BLaER1 (cell line): Measurements from ENCODE around the gene MRO.

Experiments
- H3K27ac ChIP-seq: shearing (Covaris generic); formaldehyde crosslinking; 2 replicates; pipeline ENCODE4 v1.8.1; 2022
- H3K27me3 ChIP-seq: shearing (Covaris generic); formaldehyde crosslinking; 2 replicates; pipeline ENCODE4 v1.8.1; 2022
- H3K36me3 ChIP-seq: shearing (Covaris generic); formaldehyde crosslinking; 2 replicates; pipeline ENCODE4 v1.8.1; 2022
- H3K4me1 ChIP-seq: shearing (Covaris generic); formaldehyde crosslinking; 2 replicates; pipeline ENCODE4 v1.8.1; 2022
- H3K4me2 ChIP-seq: shearing (Covaris generic); formaldehyde crosslinking; 2 replicates; pipeline ENCODE4 v1.8.1; 2022
- H3K4me3 ChIP-seq: shearing (Covaris generic); formaldehyde crosslinking; 2 replicates; pipeline ENCODE4 v1.8.1; 2022
- H3K9ac ChIP-seq: shearing (Covaris generic); formaldehyde crosslinking; 2 replicates; pipeline ENCODE4 v1.8.1; 2022
- H3K9me3 ChIP-seq: shearing (Covaris generic); formaldehyde crosslinking; 2 replicates; pipeline ENCODE4 v1.8.1; 2022
- H4K20me1 ChIP-seq: shearing (Covaris generic); formaldehyde crosslinking; 2 replicates; pipeline ENCODE4 v1.8.1; 2022
- Cebpa-rat ChIP-seq: shearing (Covaris generic); IDR thresholded peaks from 2 replicates; pipeline ENCODE4 v1.8.1; 2022

MRO gene

DNA sequence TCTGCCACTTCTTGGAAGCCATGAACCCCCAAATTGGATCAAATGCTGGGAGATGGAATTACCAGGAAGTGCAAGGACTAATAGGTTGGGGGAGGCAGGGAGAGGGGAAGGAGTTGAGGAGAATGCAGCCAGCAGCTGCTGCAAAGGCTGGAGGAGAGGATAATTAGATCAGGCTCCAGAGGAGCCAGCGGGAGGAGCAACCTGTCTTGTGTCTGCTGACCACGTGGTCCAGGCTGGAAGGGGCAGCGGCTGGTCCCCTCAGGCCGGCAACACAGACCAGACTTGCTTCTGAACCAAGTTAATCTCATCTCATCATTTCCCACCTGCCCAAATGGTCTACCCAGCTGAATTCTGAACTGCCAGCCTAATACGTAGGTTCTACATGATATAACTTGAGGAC, 68.3 kb downstream of the MRO start:
- H3K27me3 ChIP-seq = no peaks in the 10 kb centered on the region
- no peak overlapping the region for H3K9ac ChIP-seq
- H4K20me1 ChIP-seq = no peaks in the 10 kb centered on the region
- H3K9me3 ChIP-seq = 0 out of 2 replicates have a peak, but pooled peaks cover 9% of the 10 kb centered on the region
- no peak overlapping the region for H3K27ac ChIP-seq
- H3K4me3 ChIP-seq = no peak overlapping the region
- no peak overlapping the region for H3K4me2 ChIP-seq
- no peaks in the 10 kb centered on the region for H3K36me3 ChIP-seq
- H3K4me1 ChIP-seq = no peaks in the 10 kb centered on the region
- no peak for TF ChIP-seq Cebpa-rat

- H4K20me1 ChIP-seq = no peaks in the 10 kb centered on the region
- H3K4me1 ChIP-seq = no peaks in the 10 kb centered on the region
- no peak overlapping the region for H3K4me2 ChIP-seq
- no peaks in the 10 kb centered on the region for H3K36me3 ChIP-seq
- no peak overlapping the region for H3K9ac ChIP-seq
- H3K27me3 ChIP-seq = no peaks in the 10 kb centered on the region
- no peak overlapping the region for H3K27ac ChIP-seq
- TF ChIP-seq Cebpa-rat = no peak
- 0 out of 2 replicates have a peak, but pooled peaks cover 9% of the 10 kb centered on the region for H3K9me3 ChIP-seq
- no peak overlapping the region for H3K4me3 ChIP-seq
These were observed 69.3 kb downstream of the MRO start for GRCh38 chr18:50750546-50750945.

DNA sequence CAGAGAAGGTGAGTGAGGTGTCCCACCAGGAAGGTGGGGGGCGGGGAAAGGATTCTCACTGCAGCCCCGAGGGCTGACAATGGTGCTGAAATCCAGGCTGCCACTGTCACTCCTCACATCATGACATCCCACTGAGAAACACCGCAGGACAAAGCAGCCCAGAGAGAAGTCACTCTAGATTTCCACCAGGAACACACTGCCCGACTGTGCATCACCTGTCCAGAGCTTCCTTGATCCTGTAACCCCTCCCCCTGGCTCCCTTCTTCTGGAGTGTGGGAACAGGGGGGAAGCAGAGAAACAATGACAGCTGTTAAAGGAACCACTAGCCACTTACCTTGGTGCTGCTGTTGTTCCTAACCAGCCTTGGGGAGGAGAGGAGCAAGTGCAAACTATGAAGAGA, 69.9 kb downstream of the MRO start:
- H3K27me3 ChIP-seq = no peaks in the 10 kb centered on the region
- 0 out of 2 replicates have a peak, but pooled peaks cover 9% of the 10 kb centered on the region for H3K9me3 ChIP-seq
- H3K27ac ChIP-seq = no peak overlapping the region
- no peaks in the 10 kb centered on the region for H4K20me1 ChIP-seq
- no peaks in the 10 kb centered on the region for H3K36me3 ChIP-seq
- H3K4me1 ChIP-seq = no peaks in the 10 kb centered on the region
- no peak overlapping the region for H3K4me3 ChIP-seq
- H3K4me2 ChIP-seq = no peak overlapping the region
- H3K9ac ChIP-seq = no peak overlapping the region
- no peak for TF ChIP-seq Cebpa-rat

DNA sequence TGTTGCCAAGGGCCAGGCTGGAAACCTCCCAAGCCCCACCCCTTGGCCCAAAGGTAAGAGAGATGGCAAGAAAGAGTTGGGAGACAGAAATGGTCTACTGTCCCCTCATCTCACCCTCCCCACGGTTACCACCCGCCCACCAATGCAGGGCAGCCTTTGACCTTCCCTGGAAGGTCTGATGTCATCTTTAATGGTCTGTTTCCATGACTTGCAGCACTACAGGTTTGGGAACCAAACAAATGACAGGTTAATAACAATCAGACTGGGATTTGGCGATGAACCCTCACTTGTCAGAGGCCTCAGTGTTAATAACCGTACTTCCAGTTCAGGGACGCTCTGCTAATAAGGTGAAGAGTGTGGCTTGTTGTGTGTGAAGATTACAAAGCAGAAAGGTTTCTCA, 70.4 kb downstream of the MRO start:
- no peaks in the 10 kb centered on the region for H3K27me3 ChIP-seq
- H4K20me1 ChIP-seq = no peaks in the 10 kb centered on the region
- no peak overlapping the region for H3K27ac ChIP-seq
- 0 out of 2 replicates have a peak, but pooled peaks cover 9% of the 10 kb centered on the region for H3K9me3 ChIP-seq
- TF ChIP-seq Cebpa-rat = no peak
- H3K4me1 ChIP-seq = no peaks in the 10 kb centered on the region
- no peak overlapping the region for H3K9ac ChIP-seq
- no peak overlapping the region for H3K4me3 ChIP-seq
- H3K36me3 ChIP-seq = no peaks in the 10 kb centered on the region
- H3K4me2 ChIP-seq = no peak overlapping the region

- Histone ChIP-seq H3K4me3 (no peak overlapping the region), H3K4me2 (no peak overlapping the region), H3K9me3 (0 out of 2 replicates have a peak, but pooled peaks cover 9% of the 10 kb centered on the region), H3K4me1 (no peaks in the 10 kb centered on the region), H3K27me3 (no peaks in the 10 kb centered on the region), H3K9ac (no peak overlapping the region), H4K20me1 (no peaks in the 10 kb centered on the region), H3K36me3 (no peaks in the 10 kb centered on the region), H3K27ac (no peak overlapping the region)
- TF ChIP-seq Cebpa-rat = no peak
These were observed 71.3 kb downstream of the MRO start for GRCh38 chr18:50748243-50749229.

- H3K4me1 ChIP-seq = no peaks in the 10 kb centered on the region
- no peaks in the 10 kb centered on the region for H4K20me1 ChIP-seq
- H3K36me3 ChIP-seq = no peaks in the 10 kb centered on the region
- H3K4me2 ChIP-seq = no peak overlapping the region
- no peaks in the 10 kb centered on the region for H3K27me3 ChIP-seq
- H3K9ac ChIP-seq = no peak overlapping the region
- H3K9me3 ChIP-seq = peaks cover 14% of the 10 kb centered on the region
- no peak overlapping the region for H3K27ac ChIP-seq
- no peak for TF ChIP-seq Cebpa-rat
- no peak overlapping the region for H3K4me3 ChIP-seq
These were observed 72.0 kb downstream of the MRO start for GRCh38 chr18:50747849-50748242.

- no peaks in the 10 kb centered on the region for H3K4me1 ChIP-seq
- no peaks in the 10 kb centered on the region for H3K27me3 ChIP-seq
These were observed 73.9 kb downstream of the MRO start for GRCh38 chr18:50745945-50746344.

More at GRCh38 chr18:50745945-50746344, 73.9 kb downstream of the MRO start:
- H3K4me2 ChIP-seq = no peak overlapping the region
- no peak overlapping the region for H3K27ac ChIP-seq
- peaks cover 18% of the 10 kb centered on the region for H3K9me3 ChIP-seq
- TF ChIP-seq Cebpa-rat = no peak
- no peaks in the 10 kb centered on the region for H3K36me3 ChIP-seq
- H3K9ac ChIP-seq = no peak overlapping the region
- H3K4me3 ChIP-seq = no peak overlapping the region
- H4K20me1 ChIP-seq = no peaks in the 10 kb centered on the region
